Fibroblast of gingiva (primary cell): ENCODE measurements around the gene CAPZA1.
A peak's percentile ranks its signal among the peaks of the same experiment; 100 is the strongest.

ENCODE experiments used
- DNase-seq: peaks from one replicate; pipeline ENCODE4 v3.0.0-alpha.2; 2011; ENCODE audit warnings: low read depth

Gene CAPZA1

DNA sequence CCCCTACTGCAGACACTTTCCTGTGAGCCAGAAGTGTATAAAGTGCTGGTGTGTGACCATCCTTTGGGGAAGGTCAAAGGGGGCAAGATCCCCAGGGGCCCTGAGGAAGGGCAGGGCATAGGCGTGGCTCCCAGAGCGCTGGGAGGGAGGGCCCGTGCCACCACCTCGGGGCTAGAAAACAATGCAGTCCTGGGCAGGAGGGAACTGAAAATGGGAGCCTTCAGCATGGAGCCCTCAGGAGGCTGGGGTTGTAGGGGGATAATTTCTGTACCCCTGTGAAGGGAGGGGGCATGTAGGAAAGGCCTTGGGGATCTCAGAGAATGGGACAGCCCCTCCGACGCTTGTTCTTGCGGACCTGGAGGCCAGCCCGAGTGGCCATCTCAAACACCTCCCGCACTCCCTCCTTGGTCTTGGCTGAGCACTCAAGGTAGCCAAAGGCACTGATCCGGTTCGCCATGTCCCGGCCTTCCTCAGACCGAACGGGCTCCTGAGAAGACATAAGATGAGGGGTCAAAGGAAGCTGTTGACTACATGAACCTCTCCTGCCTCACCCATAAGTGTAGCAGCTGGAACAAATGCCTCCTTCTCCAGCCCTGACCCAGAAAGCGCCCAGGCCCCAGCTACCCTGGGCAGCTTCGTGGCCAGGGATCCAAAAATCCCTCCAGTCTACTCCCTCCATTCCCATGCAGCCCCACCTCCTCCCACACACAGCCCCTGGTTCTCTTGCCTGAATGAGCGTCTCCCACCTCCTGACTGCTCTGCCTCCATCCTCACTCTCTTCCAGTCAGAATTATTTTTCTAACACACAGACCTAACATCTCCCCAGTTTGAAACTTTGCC is 81.8 kb downstream of the CAPZA1 start:
- DNase-seq, result no peak

DNA sequence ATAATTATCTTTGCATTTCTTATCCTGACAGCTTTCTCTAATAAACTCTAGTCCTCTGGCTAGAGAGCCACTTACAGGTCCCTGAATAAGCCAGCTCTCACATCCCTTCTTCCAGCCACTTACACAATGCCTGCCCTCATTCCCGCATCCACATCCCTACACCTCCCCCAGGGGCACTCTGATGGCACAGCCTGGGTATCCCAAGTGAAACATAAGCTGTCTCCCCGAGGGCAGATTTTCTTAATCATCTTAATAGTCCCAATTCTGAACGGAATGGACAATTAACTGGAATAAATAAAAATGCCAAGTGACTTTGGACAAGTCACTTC is 82.4 kb downstream of the CAPZA1 start:
- peak; percentile 32 for DNase-seq

DNA sequence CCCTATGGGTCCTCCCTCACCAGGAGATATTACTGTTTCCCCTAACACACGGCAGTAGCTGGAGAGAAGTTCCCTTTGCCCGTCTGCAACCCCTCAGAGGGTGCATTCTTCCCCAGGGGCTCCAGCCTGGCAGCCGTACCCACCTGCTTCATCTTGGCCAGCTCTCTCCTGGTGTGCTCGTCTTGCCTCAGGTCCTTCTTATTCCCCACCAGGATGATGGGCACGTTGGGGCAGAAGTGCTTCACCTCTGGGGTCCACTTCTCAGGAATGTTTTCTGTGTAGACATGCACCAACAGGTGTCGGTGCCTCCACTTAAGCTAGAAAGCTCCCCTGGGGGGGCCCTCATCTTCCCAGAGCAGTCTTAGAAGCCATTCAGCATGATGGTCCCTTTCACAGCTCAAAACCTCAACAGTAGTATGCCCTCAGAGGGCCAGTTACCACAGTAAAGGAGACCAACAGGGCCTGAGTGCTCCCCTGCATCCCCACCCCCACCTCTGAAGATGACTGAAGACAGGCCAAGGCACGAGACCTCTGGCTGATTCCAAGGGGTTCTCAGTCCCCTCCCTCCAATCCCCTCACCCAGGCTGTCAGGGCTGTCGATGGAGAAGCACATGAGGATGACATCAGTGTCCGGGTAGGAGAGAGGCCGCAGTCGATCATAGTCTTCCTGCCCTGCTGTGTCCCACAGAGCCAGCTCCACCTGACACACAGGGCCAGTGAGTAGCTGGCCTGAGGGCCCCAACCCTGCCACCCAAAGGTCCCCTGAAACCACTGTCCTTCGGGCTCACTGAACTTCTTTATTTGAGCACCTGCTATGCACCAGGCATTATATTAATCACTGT is 83.0 kb downstream of the CAPZA1 start:
- no peak for DNase-seq

DNA sequence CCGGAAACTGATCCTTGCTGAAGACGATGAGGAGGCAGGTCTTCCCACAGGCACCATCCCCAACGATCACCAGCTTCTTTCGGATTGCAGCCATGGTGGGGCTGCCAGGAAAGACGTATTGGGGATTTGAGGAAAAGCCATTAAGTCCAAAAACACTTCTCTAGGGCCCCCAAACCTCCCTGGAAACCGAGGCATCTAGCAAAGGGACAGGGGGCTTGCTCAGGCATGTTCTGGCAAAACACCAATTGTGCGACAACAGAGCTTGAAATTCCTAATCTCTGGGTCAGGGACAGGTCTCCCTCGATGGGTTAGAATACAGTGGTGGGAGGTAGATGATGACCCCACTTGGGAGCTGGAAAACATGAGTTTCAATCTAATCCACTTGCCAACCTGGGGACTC is 84.1 kb downstream of the CAPZA1 start:
- no peak for DNase-seq

DNA sequence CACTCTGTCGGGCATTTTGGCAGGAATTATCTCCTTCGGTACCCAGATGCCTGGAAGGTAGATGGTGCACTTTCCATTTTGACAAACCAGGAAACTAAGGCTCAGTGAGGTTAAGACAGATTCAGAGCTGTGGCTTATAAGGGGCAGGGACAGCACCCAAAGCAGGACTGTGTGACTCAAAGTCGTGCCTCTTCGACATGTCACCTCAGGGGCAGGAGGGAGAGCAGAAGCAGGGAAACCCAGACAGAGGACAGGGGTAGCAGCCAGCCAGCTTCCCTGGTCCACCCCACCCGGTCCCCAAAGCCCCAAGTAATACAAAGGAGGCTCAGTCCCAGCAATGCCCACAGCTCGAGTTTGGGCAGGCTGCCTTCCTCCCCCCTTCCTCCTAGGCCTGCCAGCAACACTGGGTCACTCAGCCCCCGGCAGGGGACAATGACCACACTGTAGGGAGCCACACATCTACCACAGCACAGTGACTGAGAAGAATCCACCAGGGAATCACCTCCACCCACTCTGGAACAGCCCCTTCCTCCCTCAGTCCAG is 84.8 kb downstream of the CAPZA1 start:
- no peak for DNase-seq

DNA sequence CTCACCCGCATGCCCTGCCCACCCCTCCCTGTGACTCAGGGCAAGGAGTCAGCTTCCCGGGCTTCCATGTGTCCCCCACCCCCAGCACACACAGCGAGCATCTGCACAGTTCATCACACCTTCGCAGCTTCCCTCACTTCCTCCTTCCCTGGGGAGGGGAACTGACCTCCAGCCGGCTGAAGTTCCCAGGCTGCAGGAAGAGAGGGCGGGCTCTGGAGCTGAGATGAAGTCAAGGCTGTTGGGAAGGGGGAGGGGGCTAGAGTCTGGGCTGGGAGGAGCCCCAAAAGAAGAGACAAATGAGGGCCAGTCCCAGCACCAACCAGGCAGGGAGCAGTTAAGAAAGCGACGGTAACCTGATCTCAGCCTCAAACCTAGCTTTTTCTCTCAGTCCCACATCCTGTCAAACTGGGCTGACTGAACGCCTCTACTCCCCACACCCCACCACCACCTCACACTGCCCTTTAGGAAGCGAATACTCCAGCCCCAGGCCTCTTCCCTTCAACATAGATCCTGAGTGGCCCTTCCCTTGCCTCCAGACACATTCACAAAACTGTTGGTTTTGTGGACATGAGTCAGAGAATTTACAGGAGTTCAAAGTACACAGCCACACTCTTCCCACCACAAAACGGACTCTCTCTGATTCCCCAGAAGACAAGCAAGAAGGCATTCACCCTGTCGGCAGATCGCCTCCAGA is 85.4 kb downstream of the CAPZA1 start:
- DNase-seq, result peak; percentile 93

DNA sequence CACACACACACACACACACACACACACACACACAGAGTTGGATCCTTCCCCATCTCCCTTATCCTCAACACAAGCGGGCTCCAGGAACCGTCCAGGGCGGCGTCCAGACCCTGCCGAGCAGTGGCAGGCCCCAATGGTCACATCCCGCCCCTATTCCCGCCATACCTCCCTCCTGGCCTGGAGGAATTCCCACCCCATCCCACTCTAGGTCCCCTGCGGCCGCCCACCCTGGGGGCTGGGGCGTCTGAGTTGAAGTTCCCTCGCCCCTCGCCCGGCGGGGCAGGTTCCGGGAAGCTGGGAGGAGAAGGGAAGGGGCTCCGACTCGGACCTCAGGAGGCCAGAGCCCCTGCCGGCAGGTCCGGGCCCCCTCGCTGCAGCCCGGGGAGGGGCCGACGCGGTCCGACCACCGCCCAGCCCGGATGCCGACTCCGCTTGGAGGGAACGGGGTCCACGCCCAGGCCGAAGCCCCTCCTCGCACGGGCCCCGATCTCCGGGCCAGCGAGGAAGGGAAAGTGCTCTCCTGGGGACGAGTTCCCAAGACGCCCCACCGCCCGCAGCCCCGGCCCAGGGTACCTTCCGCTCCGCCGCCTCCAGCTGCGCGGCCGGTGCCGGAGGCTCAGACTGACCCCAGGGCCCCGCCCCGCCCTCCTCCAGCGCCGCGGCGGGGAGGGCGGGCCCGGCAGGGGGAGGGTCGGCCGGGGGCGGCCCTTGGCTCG is 87.0 kb downstream of the CAPZA1 start, which contains the start of gene RHOC:
TSS of gene RHOC (minus strand) at position 623 of the 716 bp plus-strand sequence. CDS start 3,328 bp downstream, outside the sequence.
- DNase-seq, result peak; percentile 60

DNA sequence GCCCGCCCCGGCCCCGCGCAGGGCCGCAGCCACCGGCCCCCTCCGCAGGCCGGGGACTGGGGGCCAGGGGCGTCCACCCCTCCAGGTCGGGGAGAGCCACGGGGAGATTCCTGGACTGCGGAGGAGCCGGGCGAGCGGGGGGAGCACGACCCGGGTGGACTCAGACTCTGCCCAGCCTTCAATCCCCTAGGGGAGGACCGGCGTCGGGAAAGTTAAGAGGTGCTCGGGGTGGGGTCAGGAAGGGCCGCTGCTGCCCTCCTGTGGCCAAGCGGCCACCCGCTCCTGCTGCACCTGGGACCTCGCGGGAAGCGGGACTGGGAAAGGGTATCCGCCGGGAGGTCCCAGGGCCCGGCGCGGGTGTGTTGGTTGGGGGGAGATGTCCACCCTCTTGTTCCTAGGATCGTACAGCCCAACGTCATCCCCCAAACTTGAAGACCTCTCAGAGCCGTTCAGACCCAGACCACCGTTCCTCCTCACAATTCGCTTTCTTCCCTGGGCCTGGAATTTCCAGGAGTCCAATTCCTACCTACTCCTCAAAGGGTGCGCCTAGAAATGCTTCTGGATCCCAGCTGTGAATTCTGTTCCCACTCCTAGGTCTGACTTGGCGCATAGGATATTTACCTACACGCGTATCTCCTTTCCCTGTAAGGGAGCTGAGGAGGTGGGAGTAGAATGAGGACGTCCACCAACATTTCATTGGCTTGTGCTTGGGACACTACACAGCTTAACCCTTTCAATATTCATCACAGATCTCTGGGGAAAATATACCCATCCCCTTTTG is 87.8 kb downstream of the CAPZA1 start:
- DNase-seq, result peak; percentile 83

DNA sequence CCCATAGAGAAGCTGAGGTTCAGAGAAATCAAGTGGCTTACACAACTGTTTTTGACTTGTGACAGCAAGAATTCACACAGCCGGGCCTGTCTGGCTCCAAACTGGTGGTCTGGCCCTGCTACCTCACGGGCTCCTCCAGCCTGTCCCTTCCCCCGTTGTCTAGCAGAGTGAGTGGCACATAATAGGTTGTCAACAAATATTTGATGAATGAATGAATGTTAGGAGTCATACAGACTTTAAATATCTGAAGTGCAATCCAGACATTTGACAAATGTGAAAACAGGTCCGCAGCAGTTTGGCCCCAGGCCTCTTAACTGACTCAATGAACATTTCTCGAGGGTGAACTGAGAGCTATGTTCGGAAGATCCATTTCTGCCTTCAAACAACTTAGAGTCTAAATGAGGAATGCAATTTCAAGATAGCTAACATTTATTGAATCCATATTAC is 88.4 kb downstream of the CAPZA1 start:
- no peak for DNase-seq

DNA sequence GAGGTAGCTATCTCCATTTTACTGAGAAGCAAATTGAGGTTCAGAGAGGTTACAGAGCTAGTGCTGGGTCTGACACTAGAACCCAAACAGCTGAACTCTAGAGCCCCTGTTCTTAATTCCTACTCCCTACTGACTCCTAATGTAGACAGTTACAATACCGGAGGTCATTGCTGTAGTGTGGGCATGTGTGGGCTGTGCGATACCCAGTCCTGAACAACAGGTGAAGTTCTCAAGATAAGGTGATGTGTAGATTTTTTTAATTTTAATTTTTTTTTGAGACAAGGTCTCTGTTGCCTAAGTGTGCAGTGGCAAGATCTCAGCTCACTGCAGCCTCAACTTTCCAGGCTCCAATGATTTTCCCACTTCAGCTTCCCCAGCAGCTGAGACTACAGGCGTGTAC is 88.9 kb downstream of the CAPZA1 start:
- DNase-seq, result no peak

DNA sequence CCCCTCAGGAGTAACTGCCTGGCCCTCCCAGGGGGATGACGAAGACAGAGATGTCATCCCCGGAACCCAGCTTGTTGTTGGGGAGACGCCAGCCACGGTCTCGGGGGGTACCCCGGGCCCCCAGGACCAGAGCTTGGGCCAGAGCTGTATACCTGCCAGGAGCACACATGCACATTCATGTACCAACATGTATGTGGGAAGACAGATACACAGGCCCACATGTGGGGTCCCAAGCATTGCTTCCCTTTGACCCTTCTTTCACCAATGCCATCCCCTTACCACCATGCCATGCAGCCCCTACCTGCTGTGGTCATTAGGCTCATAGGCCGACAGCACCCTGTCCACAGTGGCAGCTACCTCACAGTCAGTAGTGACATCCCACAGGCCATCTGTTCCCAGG is 90.5 kb downstream of the CAPZA1 start:
- no peak for DNase-seq

DNA sequence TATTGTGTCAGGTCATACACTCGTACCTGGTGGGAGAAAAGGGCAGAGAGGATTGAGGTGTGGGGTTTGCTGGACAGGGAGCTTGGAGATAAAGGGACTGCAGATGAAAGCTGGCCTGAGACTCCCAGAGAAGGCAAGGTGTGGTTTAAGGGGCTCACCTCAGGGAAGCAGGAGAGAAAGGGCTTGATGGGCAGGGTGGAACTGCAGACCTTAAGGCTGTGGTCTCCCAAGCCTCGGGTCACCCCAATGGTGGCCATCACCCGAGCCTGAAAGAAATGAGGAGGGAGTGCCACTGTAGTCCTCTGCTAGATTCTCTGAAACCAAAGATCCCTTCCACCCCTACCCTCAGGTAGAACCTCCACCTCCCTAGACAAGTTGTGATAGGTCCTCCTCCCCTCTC is 91.0 kb downstream of the CAPZA1 start:
- DNase-seq, result no peak

DNA sequence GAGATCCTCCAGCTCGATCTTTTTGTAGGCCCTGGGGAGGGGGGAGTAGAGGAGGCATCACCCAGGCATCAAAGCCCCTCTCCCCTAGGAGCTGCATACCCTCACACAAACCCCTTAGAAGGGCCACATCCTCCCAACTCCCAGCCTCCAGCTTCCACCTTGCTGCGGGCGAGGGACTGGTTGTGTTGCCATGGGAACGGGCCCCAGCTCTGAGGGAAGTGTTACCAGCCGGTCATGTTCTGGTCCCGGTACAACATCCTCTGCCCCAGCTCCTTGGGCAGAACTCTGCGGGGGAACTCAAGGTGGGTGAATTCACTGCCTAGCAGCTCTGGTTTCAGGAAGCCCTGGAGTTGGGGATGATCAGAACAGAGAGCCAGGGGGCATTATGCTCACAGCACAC is 91.4 kb downstream of the CAPZA1 start:
- no peak for DNase-seq

DNA sequence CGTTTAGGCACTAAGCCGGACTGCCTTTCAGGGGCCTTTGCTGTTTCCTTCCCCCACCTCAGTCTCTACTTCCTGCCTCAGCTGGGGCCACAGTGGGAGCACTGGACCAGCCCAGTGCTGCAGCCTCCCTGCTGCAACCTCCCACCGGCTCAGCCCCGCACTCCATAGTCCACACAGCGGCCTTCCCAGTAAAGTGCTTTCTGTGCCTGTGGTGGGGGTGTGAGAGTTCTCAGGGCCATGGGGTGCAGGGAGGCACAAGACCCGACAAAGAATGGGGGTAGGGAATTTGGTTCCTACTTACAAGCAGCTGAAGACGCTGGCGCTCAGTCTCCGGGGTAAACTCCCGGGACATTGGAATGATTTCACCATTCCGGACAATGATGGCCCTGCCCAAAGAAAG is 92.0 kb downstream of the CAPZA1 start:
- no peak for DNase-seq

DNA sequence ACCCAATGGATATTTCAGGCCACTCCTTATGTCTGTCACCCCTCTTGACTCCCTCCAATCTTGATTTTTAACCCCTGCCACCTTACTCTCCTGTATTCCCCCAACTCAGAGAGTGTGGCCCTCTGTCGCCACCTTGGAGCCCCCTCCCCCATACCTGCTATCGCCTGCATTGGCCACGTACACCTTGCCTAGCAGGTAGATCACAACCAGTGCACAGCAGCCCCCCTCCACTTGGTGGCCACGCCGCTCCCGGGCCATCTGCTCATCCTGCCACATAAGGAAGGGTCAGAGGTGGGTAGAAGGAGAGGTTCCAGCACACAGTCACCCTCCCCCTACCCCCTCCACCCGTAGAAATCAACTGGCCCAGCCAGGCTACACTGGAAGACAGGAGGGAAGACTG is 92.6 kb downstream of the CAPZA1 start:
- no peak for DNase-seq

DNA sequence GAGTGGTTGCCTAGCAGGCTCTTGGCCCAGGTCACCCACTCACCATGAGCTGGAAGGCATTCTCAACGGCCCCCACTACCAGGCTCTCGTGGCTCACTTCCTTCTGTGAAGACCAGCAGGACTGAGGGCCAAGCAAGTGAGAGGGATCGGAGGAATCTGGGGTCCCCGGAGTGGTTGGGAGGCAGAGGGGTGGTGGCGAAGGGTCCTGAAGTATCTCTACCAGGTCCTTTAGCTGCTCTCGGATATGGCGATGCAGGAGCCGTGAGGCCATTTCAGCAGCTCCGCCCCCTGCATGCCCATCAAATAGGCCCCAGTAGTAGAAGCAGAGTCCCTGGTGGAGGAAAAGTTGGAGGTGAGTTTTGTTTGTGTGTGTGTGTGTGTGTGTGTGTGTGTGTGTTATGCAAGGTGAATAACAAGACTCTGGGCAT is 93.1 kb downstream of the CAPZA1 start:
- DNase-seq, result no peak

DNA sequence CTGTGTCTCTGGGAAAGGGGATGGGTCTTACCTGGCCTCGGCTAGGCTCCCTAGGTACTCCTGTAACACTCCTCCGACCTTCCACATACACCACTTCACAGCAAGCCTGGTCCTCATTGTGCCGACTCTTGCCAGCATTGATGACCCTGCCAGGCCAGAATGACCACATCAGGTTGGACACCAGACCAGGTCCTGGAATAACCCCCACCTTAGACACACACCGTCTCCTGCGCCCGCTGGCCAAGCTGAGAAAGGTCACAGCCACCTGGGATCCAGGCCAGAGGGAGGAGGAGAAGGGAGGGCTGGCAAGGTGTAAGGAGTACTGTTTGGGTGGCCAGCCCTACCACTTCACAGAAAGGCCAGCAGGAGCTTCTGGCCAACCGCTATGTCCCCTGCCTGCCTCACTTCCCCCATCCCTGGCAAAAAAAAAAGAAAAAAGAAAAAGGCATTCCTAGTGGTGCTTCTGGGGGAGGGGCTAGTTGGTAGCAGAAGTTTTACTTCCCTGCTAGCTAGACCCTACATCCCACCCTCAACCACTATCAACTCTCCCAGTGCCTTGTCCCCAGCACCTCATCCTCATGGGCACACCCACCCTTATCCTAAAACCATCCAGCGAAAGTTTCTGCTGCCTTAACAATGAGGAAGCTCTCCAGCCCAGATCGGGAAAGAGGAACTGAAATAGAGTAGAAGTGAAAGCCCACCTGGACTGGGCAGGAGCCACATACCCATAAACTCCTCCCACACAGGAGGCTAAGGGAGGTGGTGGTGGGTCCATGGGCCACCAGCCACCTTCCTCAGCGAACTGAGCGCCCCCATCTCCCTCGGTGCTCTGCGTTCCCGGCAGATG is 94.1 kb downstream of the CAPZA1 start:
- no peak for DNase-seq

DNA sequence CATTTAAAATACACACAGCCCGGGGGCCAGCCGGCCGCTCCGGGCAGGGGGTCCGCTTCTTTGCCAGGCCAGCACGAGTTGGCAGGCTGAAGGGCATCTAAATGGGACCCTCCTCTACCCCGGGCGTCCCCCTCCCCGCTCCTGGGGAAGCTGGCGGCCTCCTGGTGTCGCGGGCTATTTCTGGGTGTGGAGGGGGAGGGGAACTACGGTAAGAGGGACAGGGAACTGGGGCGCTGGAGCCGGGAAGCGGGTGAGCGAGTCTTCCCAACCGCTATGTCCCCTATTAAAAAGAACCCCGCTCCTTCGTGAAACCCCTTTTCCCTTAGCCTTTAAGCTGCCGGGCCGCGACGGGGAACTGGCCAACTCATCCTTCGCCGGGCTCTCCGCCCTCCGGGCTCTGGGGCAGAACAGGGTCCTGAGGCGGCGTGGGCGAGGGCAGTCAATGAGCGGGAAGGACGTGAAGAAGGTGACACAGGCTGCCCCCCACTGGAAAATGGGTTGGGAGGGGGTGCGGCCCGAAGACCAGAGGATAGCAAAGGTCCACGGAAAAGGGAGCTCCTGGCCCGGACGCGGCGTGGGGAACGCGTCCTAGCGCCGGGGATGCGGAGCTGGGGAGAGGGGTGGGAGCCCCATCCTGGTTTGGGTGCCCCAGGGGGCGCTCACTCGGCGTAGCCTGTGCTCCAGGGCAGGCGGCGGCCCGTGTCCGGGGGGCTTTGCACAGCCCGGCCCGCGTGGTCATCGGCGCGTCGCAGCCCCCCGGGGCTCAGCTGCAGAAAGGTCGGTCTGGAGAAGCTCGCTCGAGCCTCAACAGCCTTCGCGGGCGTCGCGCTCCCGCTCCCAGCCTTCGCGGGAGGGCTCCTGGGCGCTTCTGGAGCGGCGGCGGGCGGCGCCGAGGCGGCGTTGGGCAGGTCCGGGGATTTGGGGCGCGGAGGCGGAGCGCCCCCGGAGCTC is 95.0 kb downstream of the CAPZA1 start:
- DNase-seq, result no peak
